Activated CD8-positive, alpha-beta T cell treated with anti-CD3 and anti-CD28 coated beads, Interleukin-2, amount 10 ng/mL, durations not matched to agents 7 days and 5 days (primary cell): ENCODE measurements around the gene FOXQ1. TPM values are rescaled to one million over a fixed set of nuclear protein-coding genes. Genes with fewer than 3 reads are reported as not detected.
A peak's percentile ranks its signal among the peaks of the same experiment; 100 is the strongest.

ENCODE experiments used
- ATAC-seq: fragments of 150-1000 bp; cut with Tn5 transposase; one replicate; pipeline ENCODE4 v1.10.0; 2021; ENCODE audit warnings: moderate library complexity
- CTCF ChIA-PET: fragments of 350-600 bp; sonication (Branson Sonifier 250); formaldehyde crosslinking; loops from one replicate; lab custom pipeline; 2021; ENCODE audit warnings: antibody characterized with exemption; lab: Charles Lee
- POLR2A ChIA-PET: fragments of 350-600 bp; sonication (Branson Sonifier 250); formaldehyde crosslinking; loops from one replicate; lab custom pipeline; 2021; ENCODE audit warnings: antibody characterized with exemption; lab: Charles Lee
- DNase-seq: peaks from one replicate; pipeline ENCODE4 v3.0.0-alpha.2; 2020
- H3K27ac Mint-ChIP-seq: one replicate; pipeline ENCODE4 v1.8.0; 2021; ENCODE audit warnings: mild to moderate bottlenecking, mixed read lengths
- H3K27me3 Mint-ChIP-seq: one replicate; pipeline ENCODE4 v1.8.0; 2021; ENCODE audit warnings: low read depth, mixed read lengths
- H3K36me3 Mint-ChIP-seq: one replicate; pipeline ENCODE4 v1.8.0; 2021; ENCODE audit warnings: low read depth, mixed read lengths
- H3K4me1 Mint-ChIP-seq: one replicate; pipeline ENCODE4 v1.8.0; 2021; ENCODE audit warnings: low read depth, mixed read lengths
- H3K4me3 Mint-ChIP-seq: one replicate; pipeline ENCODE4 v1.8.0; 2021; ENCODE audit warnings: mild to moderate bottlenecking, mixed read lengths
- H3K9me3 Mint-ChIP-seq: one replicate; pipeline ENCODE4 v1.8.0; 2022; ENCODE audit warnings: mixed read lengths; ENCODE audit not compliant: insufficient read depth
- total RNA-seq, 2 experiments: library from RNA; stranded (reverse); gene quantifications; one replicate each; pipeline ENCODE4 v1.2.3, GENCODE V29; 2021

Gene FOXQ1
- total RNA-seq, 2 experiments from 2014 or later, result not detected

GRCh38 chr6:1296079-1296478, 15.8 kb upstream of the FOXQ1 start:
- no peaks in the 10 kb centered on the region for H3K4me1 Mint-ChIP-seq
- H3K9me3 Mint-ChIP-seq, result no peaks in the 10 kb centered on the region
- H3K27me3 Mint-ChIP-seq, result peaks cover 22% of the 10 kb centered on the region
- no peak overlapping the region for H3K27ac Mint-ChIP-seq
- no peak overlapping the region for H3K4me3 Mint-ChIP-seq
- H3K36me3 Mint-ChIP-seq, result no peaks in the 10 kb centered on the region
- ATAC-seq (no peak), DNase-seq (no peak)
- POLR2A ChIA-PET, result no interaction called here
- CTCF ChIA-PET, result no interaction called here

- CTCF ChIA-PET, result no interaction called here
- H3K4me3 Mint-ChIP-seq, result no peak overlapping the region
- H3K36me3 Mint-ChIP-seq, result no peaks in the 10 kb centered on the region
- DNase-seq (no peak), ATAC-seq (no peak)
- POLR2A ChIA-PET, result interaction anchor here (0.6 kb wide), 1 partner anchor 148 kb away, joined by 3 read pairs; no protein-coding TSS in a partner anchor
- no peak overlapping the region for H3K27ac Mint-ChIP-seq
- H3K27me3 Mint-ChIP-seq, result peaks cover 25% of the 10 kb centered on the region
- no peaks in the 10 kb centered on the region for H3K9me3 Mint-ChIP-seq
- H3K4me1 Mint-ChIP-seq, result no peaks in the 10 kb centered on the region
Measured at GRCh38 chr6:1296542-1296941, 15.4 kb upstream of the FOXQ1 start.

- POLR2A ChIA-PET, result no interaction called here
- ATAC-seq, result no peak
- Mint-ChIP-seq H3K27ac (no peak overlapping the region), H3K4me1 (no peaks in the 10 kb centered on the region), H3K9me3 (no peaks in the 10 kb centered on the region), H3K36me3 (no peaks in the 10 kb centered on the region), H3K4me3 (no peak overlapping the region), H3K27me3 (peaks cover 28% of the 10 kb centered on the region)
- no peak for DNase-seq
- CTCF ChIA-PET, result no interaction called here
Measured at GRCh38 chr6:1297746-1298145, 14.2 kb upstream of the FOXQ1 start.

GRCh38 chr6:1298768-1299167, 13.1 kb upstream of the FOXQ1 start:
- POLR2A ChIA-PET, result no interaction called here
- no peaks in the 10 kb centered on the region for H3K9me3 Mint-ChIP-seq

GRCh38 chr6:1306133-1306532, 5.8 kb upstream of the FOXQ1 start:
- ChIA-PET CTCF (no interaction called here), POLR2A (no interaction called here)
- no peaks in the 10 kb centered on the region for H3K9me3 Mint-ChIP-seq
- no peak overlapping the region for H3K4me3 Mint-ChIP-seq
- no peak for DNase-seq
- ATAC-seq, result no peak
- H3K4me1 Mint-ChIP-seq, result peaks cover 4% of the 10 kb centered on the region
- no peaks in the 10 kb centered on the region for H3K36me3 Mint-ChIP-seq
- H3K27ac Mint-ChIP-seq, result no peak overlapping the region
- H3K27me3 Mint-ChIP-seq, result peaks cover 49% of the 10 kb centered on the region

More at GRCh38 chr6:1298768-1299167, 13.1 kb upstream of the FOXQ1 start:
- no peaks in the 10 kb centered on the region for H3K36me3 Mint-ChIP-seq
- H3K4me3 Mint-ChIP-seq, result no peak overlapping the region
- H3K4me1 Mint-ChIP-seq, result no peaks in the 10 kb centered on the region
- CTCF ChIA-PET, result no interaction called here
- ATAC-seq (no peak), DNase-seq (no peak)
- peaks cover 25% of the 10 kb centered on the region for H3K27me3 Mint-ChIP-seq
- H3K27ac Mint-ChIP-seq, result no peak overlapping the region

- Mint-ChIP-seq H3K36me3 (peaks cover 2% of the 10 kb centered on the region), H3K27ac (no peak overlapping the region), H3K4me3 (no peak overlapping the region), H3K4me1 (peaks cover 12% of the 10 kb centered on the region), H3K27me3 (peaks cover 58% of the 10 kb centered on the region), H3K9me3 (no peaks in the 10 kb centered on the region)
- no peak for DNase-seq
- POLR2A ChIA-PET, result no interaction called here
- CTCF ChIA-PET, result interaction anchor here (1.0 to 2.1 kb wide), 2 partner anchors 70 to 88 kb away, joined by 4 to 7 read pairs; no protein-coding TSS in a partner anchor
- no peak for ATAC-seq
Measured at GRCh38 chr6:1309366-1309765, 2.5 kb upstream of the FOXQ1 start.

- no peak overlapping the region for H3K27ac Mint-ChIP-seq
- CTCF ChIA-PET, result interaction anchor here (2.1 kb wide), 1 partner anchor 86 kb away, joined by 7 read pairs; no protein-coding TSS in a partner anchor
Measured at GRCh38 chr6:1310628-1311399, 1.1 kb upstream of the FOXQ1 start.

GRCh38 chr6:1312203-1312472, 240 bp downstream of the FOXQ1 start:
- Mint-ChIP-seq H3K9me3 (no peaks in the 10 kb centered on the region), H3K4me3 (peak overlapping the region; percentile 44), H3K36me3 (peaks cover 2% of the 10 kb centered on the region), H3K27ac (peak overlapping the region; percentile 70), H3K27me3 (peaks cover 71% of the 10 kb centered on the region), H3K4me1 (peaks cover 14% of the 10 kb centered on the region)
- CTCF ChIA-PET, result no interaction called here
- DNase-seq, result no peak
- no peak for ATAC-seq
- POLR2A ChIA-PET, result no interaction called here

More at GRCh38 chr6:1310628-1311399, 1.1 kb upstream of the FOXQ1 start:
- no peak for ATAC-seq
- H3K4me1 Mint-ChIP-seq, result peaks cover 12% of the 10 kb centered on the region
- peaks cover 71% of the 10 kb centered on the region for H3K27me3 Mint-ChIP-seq
- H3K36me3 Mint-ChIP-seq, result peaks cover 2% of the 10 kb centered on the region
- POLR2A ChIA-PET, result no interaction called here
- no peak for DNase-seq
- peak overlapping the region; percentile 64 for H3K4me3 Mint-ChIP-seq
- H3K9me3 Mint-ChIP-seq, result no peaks in the 10 kb centered on the region

- ChIA-PET POLR2A (interaction anchor here (0.5 kb wide), 1 partner anchor 585 kb away, joined by 3 read pairs; no protein-coding TSS in a partner anchor), CTCF (no interaction called here)
- Mint-ChIP-seq H3K4me1 (peaks cover 14% of the 10 kb centered on the region), H3K27ac (peak overlapping the region; percentile 70), H3K36me3 (peaks cover 2% of the 10 kb centered on the region), H3K4me3 (peak overlapping the region; percentile 44), H3K27me3 (peaks cover 69% of the 10 kb centered on the region), H3K9me3 (no peaks in the 10 kb centered on the region)
- ATAC-seq, result no peak
- DNase-seq, result no peak
Measured at GRCh38 chr6:1312473-1313367, 822 bp downstream of the FOXQ1 start.

GRCh38 chr6:1313384-1313766, 1.5 kb downstream of the FOXQ1 start:
- ChIA-PET CTCF (no interaction called here), POLR2A (interaction anchor here (0.5 kb wide), 1 partner anchor 586 kb away, joined by 3 read pairs; no protein-coding TSS in a partner anchor)
- Mint-ChIP-seq H3K36me3 (peaks cover 2% of the 10 kb centered on the region), H3K4me3 (no peak overlapping the region), H3K27me3 (peaks cover 69% of the 10 kb centered on the region), H3K9me3 (no peaks in the 10 kb centered on the region), H3K27ac (no peak overlapping the region), H3K4me1 (peaks cover 14% of the 10 kb centered on the region)
- ATAC-seq (no peak), DNase-seq (no peak)

- peaks cover 14% of the 10 kb centered on the region for H3K4me1 Mint-ChIP-seq
- ChIA-PET POLR2A (no interaction called here), CTCF (no interaction called here)
- DNase-seq (no peak), ATAC-seq (no peak)
- H3K27ac Mint-ChIP-seq, result peak overlapping the region; percentile 51
- no peaks in the 10 kb centered on the region for H3K9me3 Mint-ChIP-seq
- H3K27me3 Mint-ChIP-seq, result peaks cover 65% of the 10 kb centered on the region
- peak overlapping the region; percentile 36 for H3K4me3 Mint-ChIP-seq
- peaks cover 2% of the 10 kb centered on the region for H3K36me3 Mint-ChIP-seq
Measured at GRCh38 chr6:1313767-1314503, 2.0 kb downstream of the FOXQ1 start.
